PC-9 (cell line): ENCODE data around the gene VPS4A. TPM values are rescaled to one million over a fixed set of nuclear protein-coding genes. Genes with fewer than 3 reads are reported as not detected.

ENCODE experiments used
- BruUV-seq: library from RNA; stranded (reverse); fragments of 400-500 nt; replicated peaks from 2 replicates; lab custom pipeline; 2021; lab: Mats Ljungman, UMichigan
- CTCF ChIA-PET: fragments of 300-600 bp; sonication (Branson Sonifier 250); formaldehyde crosslinking; loops from one replicate; lab custom pipeline; 2022; ENCODE audit warnings: antibody characterized with exemption; lab: Charles Lee
- POLR2A ChIA-PET: fragments of 300-600 bp; sonication (Branson Sonifier 250); formaldehyde crosslinking; loops from one replicate; lab custom pipeline; 2022; ENCODE audit warnings: antibody characterized with exemption; ENCODE audit not compliant: unreplicated experiment; lab: Charles Lee
- DNase-seq, 2 experiments: peaks; one replicate each; pipeline versions ENCODE4 v3.0.0 to v3.0.0-alpha.2; 2015 to 2022; ENCODE audit warnings: mixed read lengths in 1 of 2
- H2AFZ ChIP-seq: fragments of 200-600 bp; sonication (generic); 2 replicates; pipeline ENCODE4 v1.8.1; 2017; ENCODE audit warnings: antibody characterized with exemption
- H3F3A ChIP-seq: fragments of 200-600 bp; sonication (generic); 2 replicates; pipeline ENCODE4 v1.8.1; 2017; ENCODE audit warnings: antibody characterized with exemption, mild to moderate bottlenecking, low read depth; ENCODE audit not compliant: insufficient read depth
- H3K27ac ChIP-seq: fragments of 200-600 bp; sonication (generic); 2 replicates; pipeline ENCODE4 v1.6.1; 2016; ENCODE audit warnings: mixed run types
- H3K27me3 ChIP-seq: fragments of 200-600 bp; sonication (generic); 2 replicates; pipeline ENCODE4 v1.6.1; 2016; ENCODE audit warnings: low read depth, mixed run types; ENCODE audit not compliant: insufficient read depth
- H3K36me3 ChIP-seq: fragments of 200-600 bp; sonication (generic); 2 replicates; pipeline ENCODE4 v1.6.1; 2016; ENCODE audit warnings: low read depth, mixed run types
- H3K4me1 ChIP-seq: fragments of 200-600 bp; sonication (generic); replicated peaks from 2 replicates; pipeline ENCODE4 v1.6.1; 2016; ENCODE audit warnings: mixed run types; ENCODE audit not compliant: insufficient read depth
- H3K4me2 ChIP-seq: fragments of 200-600 bp; sonication (generic); 2 replicates; pipeline ENCODE4 v1.6.1; 2017; ENCODE audit warnings: mixed run types
- H3K4me3 ChIP-seq: fragments of 200-600 bp; sonication (generic); 2 replicates; pipeline ENCODE4 v1.6.1; 2016; ENCODE audit warnings: mixed run types
- H3K79me2 ChIP-seq: fragments of 200-600 bp; sonication (generic); 2 replicates; pipeline ENCODE4 v1.6.1; 2017; ENCODE audit warnings: low read depth, mixed run types
- H3K9me2 ChIP-seq: fragments of 200-600 bp; sonication (generic); 2 replicates; pipeline ENCODE4 v1.8.1; 2017; ENCODE audit warnings: mild to moderate bottlenecking; ENCODE audit not compliant: insufficient read depth
- H3K9me3 ChIP-seq: fragments of 200-600 bp; sonication (generic); 2 replicates; pipeline ENCODE4 v1.8.1; 2016; ENCODE audit warnings: low read depth; ENCODE audit not compliant: insufficient read depth
- H4K20me1 ChIP-seq: fragments of 200-600 bp; sonication (generic); 2 replicates; pipeline ENCODE4 v1.8.1; 2017; ENCODE audit not compliant: insufficient read depth
- EZH2 ChIP-seq: fragments of 200-600 bp; sonication (generic); IDR thresholded peaks from 2 replicates; pipeline ENCODE4 v1.8.0; 2017; ENCODE audit warnings: antibody characterized with exemption, low read depth
- intact Hi-C: fragments of 100-400 bp; cut with micrococcal nuclease; formaldehyde crosslinking; loops from one replicate; pipeline ENCODE4 v1.10.0; 2022; ENCODE audit not compliant: unreplicated experiment
- total RNA-seq: library from RNA; stranded (reverse); gene quantifications from 2 replicates; pipeline ENCODE4 v1.2.3, GENCODE V29; 2021
- TF ChIP-seq, protein P1 (sequence below): fragments of 200-600 bp; sonication (generic); conservative IDR thresholded peaks from 2 replicates; pipeline ENCODE4 v1.6.1; 2017; ENCODE audit warnings: mixed run types, antibody characterized with exemption, mild to moderate bottlenecking, moderate library complexity

VPS4A gene
- total RNA-seq, 1 experiment from 2014 or later = 26.7 TPM

DNA sequence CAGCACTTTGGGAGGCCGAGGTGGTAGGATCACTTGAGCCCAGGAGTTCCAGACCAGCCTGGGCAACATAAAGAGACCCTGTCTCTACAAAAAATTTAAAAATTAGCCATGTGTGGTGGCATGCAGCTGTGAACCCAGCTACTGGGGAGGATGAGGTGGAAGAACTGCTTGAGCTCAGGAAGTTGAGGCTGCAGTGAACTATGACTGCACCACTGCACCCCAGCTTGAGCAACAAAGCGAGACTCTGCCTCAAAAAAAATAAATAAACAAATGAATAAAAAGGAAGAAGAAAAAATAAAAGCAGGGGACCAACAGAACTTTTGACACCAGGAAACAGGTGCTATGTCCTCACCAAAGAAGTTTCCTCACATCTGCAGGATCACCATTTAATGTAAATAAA, 60.4 kb downstream of the VPS4A start:
- Histone ChIP-seq H3K9me2 (no peaks in the 10 kb centered on the region), H4K20me1 (0 out of 2 replicates have a peak, but pooled peaks cover 4% of the 10 kb centered on the region), H3K27me3 (no peaks in the 10 kb centered on the region), H3K27ac (no peak overlapping the region), H2AFZ (no peak overlapping the region), H3K9me3 (no peaks in the 10 kb centered on the region), H3K79me2 (no peaks in the 10 kb centered on the region), H3K36me3 (peaks cover 13% of the 10 kb centered on the region), H3F3A (no peaks in the 10 kb centered on the region), H3K4me1 (no peaks in the 10 kb centered on the region), H3K4me2 (no peak overlapping the region), H3K4me3 (no peak overlapping the region)
- intact Hi-C loops = no loop called here
- DNase-seq = no peak
- ChIA-PET CTCF (interaction anchor here (0.7 kb wide), 1 partner anchor 353 kb away, joined by 6 read pairs; no protein-coding TSS in a partner anchor), POLR2A (no interaction called here)
- TF ChIP-seq, protein P1, sequence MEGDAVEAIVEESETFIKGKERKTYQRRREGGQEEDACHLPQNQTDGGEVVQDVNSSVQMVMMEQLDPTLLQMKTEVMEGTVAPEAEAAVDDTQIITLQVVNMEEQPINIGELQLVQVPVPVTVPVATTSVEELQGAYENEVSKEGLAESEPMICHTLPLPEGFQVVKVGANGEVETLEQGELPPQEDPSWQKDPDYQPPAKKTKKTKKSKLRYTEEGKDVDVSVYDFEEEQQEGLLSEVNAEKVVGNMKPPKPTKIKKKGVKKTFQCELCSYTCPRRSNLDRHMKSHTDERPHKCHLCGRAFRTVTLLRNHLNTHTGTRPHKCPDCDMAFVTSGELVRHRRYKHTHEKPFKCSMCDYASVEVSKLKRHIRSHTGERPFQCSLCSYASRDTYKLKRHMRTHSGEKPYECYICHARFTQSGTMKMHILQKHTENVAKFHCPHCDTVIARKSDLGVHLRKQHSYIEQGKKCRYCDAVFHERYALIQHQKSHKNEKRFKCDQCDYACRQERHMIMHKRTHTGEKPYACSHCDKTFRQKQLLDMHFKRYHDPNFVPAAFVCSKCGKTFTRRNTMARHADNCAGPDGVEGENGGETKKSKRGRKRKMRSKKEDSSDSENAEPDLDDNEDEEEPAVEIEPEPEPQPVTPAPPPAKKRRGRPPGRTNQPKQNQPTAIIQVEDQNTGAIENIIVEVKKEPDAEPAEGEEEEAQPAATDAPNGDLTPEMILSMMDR = no peak
- TF ChIP-seq EZH2 = no peak
- no TSS peak for BruUV-seq

- Histone ChIP-seq H3K9me2 (no peaks in the 10 kb centered on the region), H3K79me2 (no peaks in the 10 kb centered on the region), H3K27me3 (no peaks in the 10 kb centered on the region), H3K4me1 (no peaks in the 10 kb centered on the region), H3K9me3 (no peaks in the 10 kb centered on the region), H2AFZ (no peak overlapping the region), H3F3A (0 out of 2 replicates have a peak, but pooled peaks cover 6% of the 10 kb centered on the region), H3K4me3 (no peak overlapping the region), H3K4me2 (no peak overlapping the region), H4K20me1 (peaks cover 4% of the 10 kb centered on the region; the same call in 1 of the 2 replicates), H3K36me3 (peaks cover 3% of the 10 kb centered on the region; the same call in 1 of the 2 replicates), H3K27ac (no peak overlapping the region)
- BruUV-seq = no TSS peak
- intact Hi-C loops = no loop called here
- TF ChIP-seq, protein P1 = no peak
- no peak for TF ChIP-seq EZH2
- no peak for DNase-seq
- CTCF ChIA-PET = no interaction called here
- POLR2A ChIA-PET = no interaction called here
Measured at GRCh38 chr16:69373019-69373418, 61.9 kb downstream of the VPS4A start.

Other genes with a start within 250 kb of the VPS4A start
- gene HAS3, start 205.7 kb upstream of the VPS4A start, total RNA-seq = 2.5 and 2.7 TPM in 2 replicates
- gene CHTF8, start 178.8 kb upstream of the VPS4A start, total RNA-seq = 126 and 161 TPM in 2 replicates
- 42.1 and 45.9 TPM in 2 replicates for gene UTP4, start 178.7 kb upstream of the VPS4A start, total RNA-seq
- gene SNTB2, start 124.2 kb upstream of the VPS4A start, total RNA-seq = 30.3 and 33.8 TPM in 2 replicates
- gene PDF, start 19.2 kb downstream of the VPS4A start, total RNA-seq = 16.7 and 20.3 TPM in 2 replicates
- gene COG8, start 28.2 kb downstream of the VPS4A start, total RNA-seq = 39.9 and 41.9 TPM in 2 replicates
- 23.6 and 29.5 TPM in 2 replicates for gene NIP7, start 28.4 kb downstream of the VPS4A start, total RNA-seq
- gene TMED6, start 40.4 kb downstream of the VPS4A start, total RNA-seq = 0.59 TPM in 1 of 2 replicates, not detected in the other
- 20.1 and 27.9 TPM in 2 replicates for gene TERF2, start 74.7 kb downstream of the VPS4A start, total RNA-seq
- 29.3 and 29.8 TPM in 2 replicates for gene CYB5B, start 113.3 kb downstream of the VPS4A start, total RNA-seq